ENCODE results near the gene GAB3.

DNA sequence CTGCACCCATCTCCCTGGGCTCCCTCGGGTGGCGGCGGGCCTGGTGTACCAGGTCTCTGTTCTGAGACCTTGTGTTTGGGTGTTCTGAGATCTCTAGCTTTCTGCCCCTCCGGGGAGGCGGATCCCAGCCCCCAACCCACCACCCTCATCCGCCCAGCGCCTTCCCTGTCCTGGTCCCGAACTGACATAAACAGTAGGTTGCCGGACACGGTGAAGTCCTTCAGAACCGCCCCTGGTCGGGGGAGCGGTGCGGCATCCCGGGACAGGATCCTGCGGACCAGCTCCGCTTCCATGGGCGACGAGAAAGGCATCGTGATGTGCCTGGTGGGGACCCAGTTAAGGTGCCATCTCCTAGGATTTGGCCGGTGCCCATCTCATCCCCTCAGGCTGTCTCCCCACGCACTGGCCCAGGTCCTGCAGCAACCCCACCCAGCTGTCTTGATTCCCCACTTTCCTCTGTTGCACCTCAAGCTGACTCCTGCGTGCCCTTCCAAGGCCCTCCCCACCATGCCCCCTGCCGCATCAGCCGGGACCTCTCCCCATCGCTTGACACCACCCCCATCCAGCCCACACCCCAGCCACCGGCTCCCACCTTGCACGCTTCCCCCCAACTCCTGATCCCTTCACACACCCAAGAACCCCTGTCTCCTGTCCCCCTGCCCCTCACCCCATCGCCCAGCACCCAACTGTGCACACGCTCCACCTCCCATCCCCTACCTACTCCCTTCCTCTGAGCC lies 98.4 kb downstream of the GAB3 start:
- TF ChIP-seq, protein P1, sequence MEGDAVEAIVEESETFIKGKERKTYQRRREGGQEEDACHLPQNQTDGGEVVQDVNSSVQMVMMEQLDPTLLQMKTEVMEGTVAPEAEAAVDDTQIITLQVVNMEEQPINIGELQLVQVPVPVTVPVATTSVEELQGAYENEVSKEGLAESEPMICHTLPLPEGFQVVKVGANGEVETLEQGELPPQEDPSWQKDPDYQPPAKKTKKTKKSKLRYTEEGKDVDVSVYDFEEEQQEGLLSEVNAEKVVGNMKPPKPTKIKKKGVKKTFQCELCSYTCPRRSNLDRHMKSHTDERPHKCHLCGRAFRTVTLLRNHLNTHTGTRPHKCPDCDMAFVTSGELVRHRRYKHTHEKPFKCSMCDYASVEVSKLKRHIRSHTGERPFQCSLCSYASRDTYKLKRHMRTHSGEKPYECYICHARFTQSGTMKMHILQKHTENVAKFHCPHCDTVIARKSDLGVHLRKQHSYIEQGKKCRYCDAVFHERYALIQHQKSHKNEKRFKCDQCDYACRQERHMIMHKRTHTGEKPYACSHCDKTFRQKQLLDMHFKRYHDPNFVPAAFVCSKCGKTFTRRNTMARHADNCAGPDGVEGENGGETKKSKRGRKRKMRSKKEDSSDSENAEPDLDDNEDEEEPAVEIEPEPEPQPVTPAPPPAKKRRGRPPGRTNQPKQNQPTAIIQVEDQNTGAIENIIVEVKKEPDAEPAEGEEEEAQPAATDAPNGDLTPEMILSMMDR (conservative IDR thresholded peaks at IDR 0.05 in 1 of 2, IDR thresholded peaks at IDR 0.05 in 1 of 2; ENCODE audit: low read depth in 1 of 2, low read length in 2 of 2), result no peak
- TF ChIP-seq EZH2 (IDR thresholded peaks at IDR 0.05; ENCODE audit: low read length, missing control alignments), result no peak

Data from fibroblast of lung (primary cell).